ENCODE data around the gene ASTN2.

ASTN2 gene

DNA sequence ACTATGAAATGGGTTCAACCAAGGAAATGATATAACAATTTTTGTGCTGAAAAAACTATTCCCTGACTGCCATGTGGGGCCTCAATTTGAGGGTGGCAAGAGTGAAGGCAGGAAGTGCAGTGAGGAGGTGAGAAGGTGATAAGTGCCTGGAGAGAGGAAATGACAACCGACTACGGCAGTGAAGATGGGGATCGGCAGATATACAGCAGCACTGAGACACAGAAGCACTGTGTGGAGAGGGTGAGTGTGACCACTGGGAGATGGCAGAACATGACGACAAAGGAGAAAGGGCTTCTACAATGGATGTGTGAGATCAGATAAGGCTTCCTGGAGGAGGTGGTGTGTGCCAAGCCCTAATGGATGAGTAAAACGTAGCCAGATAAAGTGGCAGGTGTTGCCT, 456.0 kb downstream of the ASTN2 start:
- DNase-seq (ENCODE audit: low spot score): no peak

DNA sequence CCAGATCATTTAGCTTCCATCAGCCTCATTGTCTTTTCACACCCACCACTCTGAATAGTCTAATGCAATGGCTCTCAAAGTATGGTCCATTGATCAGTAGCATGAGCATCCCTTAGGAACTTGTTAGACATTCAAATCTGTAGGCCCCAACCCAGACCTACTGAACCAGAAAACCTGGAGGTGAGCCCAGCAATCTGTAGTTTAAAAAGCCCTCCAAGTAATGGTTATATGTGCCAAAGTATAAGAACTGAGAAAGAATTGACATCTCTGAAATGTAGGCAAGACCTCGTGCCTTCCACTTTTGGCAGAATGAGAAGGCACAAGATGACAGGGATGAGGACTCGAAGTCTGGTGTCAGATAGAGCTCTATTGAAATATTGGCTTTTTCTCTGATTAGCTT, 460.1 kb downstream of the ASTN2 start:
- DNase-seq (ENCODE audit: low spot score): no peak

GRCh38 chr9:116953271-116953670, 461.6 kb downstream of the ASTN2 start:
- no peak for DNase-seq (ENCODE audit: low spot score)

- no peak for DNase-seq (ENCODE audit: low spot score)
Measured at GRCh38 chr9:116952436-116952810, 462.4 kb downstream of the ASTN2 start.

- DNase-seq (ENCODE audit: low spot score): no peak
Measured at GRCh38 chr9:116951588-116952435, 463.0 kb downstream of the ASTN2 start.

- DNase-seq (ENCODE audit: low spot score): peak; percentile 52
Measured at GRCh38 chr9:116945817-116946216, 469.0 kb downstream of the ASTN2 start.

- DNase-seq (ENCODE audit: low spot score): no peak
Measured at GRCh38 chr9:116944714-116945534, 469.9 kb downstream of the ASTN2 start.

- no peak for DNase-seq (ENCODE audit: low spot score)
Measured at GRCh38 chr9:116943970-116944369, 470.9 kb downstream of the ASTN2 start.

- DNase-seq (ENCODE audit: low spot score): no peak
Measured at GRCh38 chr9:116942593-116943061, 472.2 kb downstream of the ASTN2 start.

DNA sequence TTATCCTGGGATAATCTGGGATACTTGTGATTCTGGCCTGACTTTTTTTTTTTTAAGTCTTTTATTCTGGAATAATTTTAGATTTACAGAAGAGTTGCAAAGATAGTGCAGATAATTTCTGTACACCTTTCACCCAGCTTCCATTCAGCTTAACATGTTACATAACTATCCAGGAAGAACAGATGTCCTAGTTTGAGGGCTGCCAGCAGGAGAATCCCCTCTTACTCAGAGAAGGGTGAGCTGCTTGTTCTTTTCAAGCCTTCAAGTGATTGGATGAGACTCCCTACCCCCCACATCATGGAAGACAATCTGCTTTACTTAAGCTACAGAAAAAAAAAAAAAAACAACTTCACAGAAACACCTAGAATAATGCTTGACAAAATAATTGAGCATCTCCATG, 473.6 kb downstream of the ASTN2 start:
- no peak for DNase-seq (ENCODE audit: low spot score)

DNA sequence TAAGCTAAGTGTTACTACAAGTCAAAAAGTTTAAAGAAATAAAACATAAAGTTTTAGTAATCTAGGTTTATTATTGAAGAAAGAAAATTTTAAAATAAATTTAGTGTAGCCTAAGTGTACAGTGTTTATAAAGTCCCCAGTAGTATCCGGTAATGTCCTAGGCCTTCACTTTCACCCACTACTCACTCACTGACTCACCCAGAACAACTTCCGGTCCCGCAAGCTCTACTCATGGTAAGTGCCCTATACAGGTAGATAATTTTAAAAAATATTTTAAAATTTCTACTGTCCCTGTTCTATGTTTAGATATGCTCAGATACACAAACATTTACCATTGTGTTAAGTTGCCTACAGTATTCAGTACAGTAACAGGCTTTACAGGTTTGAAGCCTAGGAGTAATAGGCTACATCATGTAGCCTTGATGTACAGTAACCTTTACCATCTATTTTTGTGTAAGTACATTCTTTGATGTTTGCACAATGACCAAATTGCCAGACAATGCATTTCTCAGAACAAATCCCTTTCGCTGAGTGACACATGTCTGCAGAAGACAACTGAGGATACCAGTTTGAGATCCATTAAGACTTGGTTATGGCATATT, 474.1 kb downstream of the ASTN2 start:
- DNase-seq (ENCODE audit: low spot score): no peak

DNA sequence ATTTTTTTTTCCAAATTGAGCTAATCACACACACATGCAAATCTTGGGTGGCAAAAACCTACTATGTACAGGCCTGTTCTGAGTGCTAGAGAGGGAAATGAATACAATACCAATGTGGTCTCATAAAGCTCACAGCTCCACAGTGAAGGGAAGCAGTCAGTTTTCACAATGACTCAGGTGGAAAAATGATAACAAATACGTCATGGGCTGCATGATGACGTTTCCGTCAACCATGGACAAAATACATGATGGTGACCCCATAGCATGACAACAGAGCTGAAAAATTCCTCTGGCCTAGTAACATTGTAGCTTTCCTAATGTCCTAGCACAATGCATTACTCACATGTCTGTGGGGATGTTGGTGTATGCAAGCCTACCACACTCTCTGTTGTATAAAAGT, 475.2 kb downstream of the ASTN2 start:
- DNase-seq (ENCODE audit: low spot score): no peak

GRCh38 chr9:116939161-116939560, 475.7 kb downstream of the ASTN2 start:
- no peak for DNase-seq (ENCODE audit: low spot score)

GRCh38 chr9:116937361-116937760, 477.5 kb downstream of the ASTN2 start:
- DNase-seq (ENCODE audit: low spot score): no peak

GRCh38 chr9:116935149-116935897, 479.5 kb downstream of the ASTN2 start:
- no peak for DNase-seq (ENCODE audit: low spot score)

DNA sequence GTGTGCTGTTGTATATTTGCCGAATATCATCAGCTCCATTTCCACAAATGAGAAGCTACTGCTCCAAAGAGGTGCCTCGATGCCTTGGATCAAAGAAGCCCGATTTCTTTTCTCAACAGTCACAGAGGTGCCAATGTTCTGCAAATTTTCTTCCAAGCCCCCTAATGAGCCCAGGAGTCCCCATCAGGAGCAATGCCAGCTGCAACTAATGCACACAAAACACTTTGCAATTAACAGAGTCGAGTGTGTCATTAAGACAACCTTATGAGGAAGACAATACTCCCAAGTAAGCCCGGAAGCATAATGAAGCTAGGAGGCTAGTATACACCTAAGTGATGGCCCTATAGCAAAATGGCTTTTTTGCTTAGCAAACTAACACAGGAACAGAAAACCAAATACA, 480.7 kb downstream of the ASTN2 start:
- DNase-seq (ENCODE audit: low spot score): no peak

DNA sequence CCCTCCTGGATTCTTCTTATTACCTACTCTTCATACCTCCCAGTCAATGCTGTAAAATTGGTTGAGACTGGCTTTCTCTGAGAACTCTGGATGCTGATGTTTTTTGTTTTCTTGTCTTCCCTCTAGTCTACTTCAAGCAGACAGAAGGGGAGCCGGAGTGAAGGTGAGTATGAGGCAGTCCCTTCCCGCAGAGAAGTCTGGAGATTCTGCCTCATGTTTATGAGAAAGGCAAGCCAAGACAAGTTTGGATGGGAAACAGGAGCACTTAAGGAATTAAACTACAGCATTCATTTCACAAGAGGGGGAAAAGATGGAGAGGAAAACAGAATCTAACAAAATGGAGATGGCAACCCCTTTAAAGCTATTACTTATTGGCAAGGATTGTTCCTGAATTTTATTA, 481.6 kb downstream of the ASTN2 start:
- DNase-seq (ENCODE audit: low spot score): peak; percentile 4

- no peak for DNase-seq (ENCODE audit: low spot score)
Measured at GRCh38 chr9:116929621-116930020, 485.2 kb downstream of the ASTN2 start.

DNA sequence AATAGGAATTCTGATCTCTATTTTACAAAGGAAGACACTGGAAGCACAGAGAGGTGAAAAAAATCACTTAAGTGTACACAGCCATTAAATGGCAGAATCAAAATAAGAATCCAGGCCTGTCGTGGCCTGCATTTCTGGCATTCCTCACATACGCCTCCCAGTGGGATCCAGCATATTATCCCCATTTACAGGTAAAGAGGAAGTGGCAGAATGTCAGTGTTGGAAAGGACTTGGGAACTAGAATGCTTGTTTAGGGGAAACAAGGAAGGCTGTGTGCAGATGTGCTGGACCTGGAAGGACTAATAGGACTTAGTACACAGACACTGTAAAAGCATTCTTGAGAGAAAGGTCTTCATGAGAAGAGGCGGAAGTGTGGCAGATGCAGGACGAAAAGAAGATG, 486.0 kb downstream of the ASTN2 start:
- no peak for DNase-seq (ENCODE audit: low spot score)

DNA sequence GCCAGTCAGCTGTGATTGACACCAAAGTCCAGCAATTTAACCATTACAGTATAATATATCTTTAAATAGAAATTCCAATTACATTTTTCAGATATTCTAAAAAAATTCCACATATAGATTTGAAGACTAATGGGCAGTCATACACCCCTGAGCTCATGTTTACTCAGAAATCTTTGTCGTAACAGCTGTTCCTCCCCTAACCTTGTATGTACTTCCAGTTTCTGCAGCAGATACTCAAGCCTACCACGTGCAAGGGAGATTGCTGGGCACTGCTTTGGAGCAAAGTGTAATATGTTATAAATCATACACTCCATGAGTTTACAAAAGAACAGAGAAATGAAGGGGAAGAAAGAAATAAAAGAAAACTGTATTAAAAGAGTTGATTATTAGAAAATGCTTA, 486.6 kb downstream of the ASTN2 start:
- DNase-seq (ENCODE audit: low spot score): no peak

- no peak for DNase-seq (ENCODE audit: low spot score)
Measured at GRCh38 chr9:116927726-116928125, 487.1 kb downstream of the ASTN2 start.

DNA sequence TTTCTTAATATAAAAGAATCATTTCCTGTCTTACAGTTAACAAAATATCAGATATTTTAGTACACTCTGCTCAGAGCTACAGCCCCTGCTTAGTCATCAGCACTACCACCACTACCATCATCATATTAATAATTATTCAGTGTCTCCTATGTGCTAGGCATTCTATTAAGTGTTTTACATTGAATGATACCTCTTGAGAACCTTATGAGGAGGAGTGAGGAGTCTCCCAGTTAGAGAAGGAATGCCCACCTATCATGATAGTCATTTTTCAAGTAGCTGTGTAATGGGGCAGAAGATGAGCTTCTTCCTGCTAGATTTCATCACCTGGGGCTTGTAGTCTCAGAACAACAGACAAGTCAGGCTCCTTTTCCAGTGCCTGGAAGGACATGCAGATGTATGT, 489.7 kb downstream of the ASTN2 start:
- no peak for DNase-seq (ENCODE audit: low spot score)
